Posterior cingulate gyrus (tissue), 11 donors: Measurements from ENCODE around the gene DNM3.

ENCODE experiments used
- DNase-seq, 10 donors: peaks; one replicate each; pipeline versions ENCODE4 v3.0.0 to v3.0.0-alpha.2; 2020 to 2021; ENCODE audit warnings: mixed read lengths in 3 of 10
- intact Hi-C: fragments of 100-400 bp; cut with DNase I; formaldehyde crosslinking; loops from one replicate; pipeline ENCODE4 v1.15.1; 2023

DNM3 gene

GRCh38 chr1:172201572-172201971 lies 360.3 kb downstream of the DNM3 start:
- intact Hi-C loops = no loop called here
- DNase-seq = peak in 1 of 10 donors; percentile 59

- DNase-seq = no peak
- intact Hi-C loops = no loop called here
Measured at GRCh38 chr1:172203135-172203823, 362.0 kb downstream of the DNM3 start.

GRCh38 chr1:172203902-172204301 lies 362.6 kb downstream of the DNM3 start:
- intact Hi-C loops = no loop called here
- DNase-seq = no peak

- DNase-seq = no peak
- intact Hi-C loops = no loop called here
Measured at GRCh38 chr1:172206256-172206655, 365.0 kb downstream of the DNM3 start.

- intact Hi-C loops = no loop called here
- DNase-seq = no peak
Measured at GRCh38 chr1:172208635-172209034, 367.3 kb downstream of the DNM3 start.

- intact Hi-C loops = no loop called here
- DNase-seq = no peak
Measured at GRCh38 chr1:172211221-172211620, 369.9 kb downstream of the DNM3 start.

GRCh38 chr1:172212124-172212523 lies 370.8 kb downstream of the DNM3 start:
- intact Hi-C loops = no loop called here
- DNase-seq = no peak

- intact Hi-C loops = no loop called here
- DNase-seq = no peak
Measured at GRCh38 chr1:172215006-172215405, 373.7 kb downstream of the DNM3 start.

GRCh38 chr1:172219966-172220365 lies 378.7 kb downstream of the DNM3 start:
- DNase-seq = no peak
- intact Hi-C loops = no loop called here

GRCh38 chr1:172220376-172220775 lies 379.1 kb downstream of the DNM3 start:
- intact Hi-C loops = no loop called here

GRCh38 chr1:172221436-172221835 lies 380.1 kb downstream of the DNM3 start:
- DNase-seq = no peak
- intact Hi-C loops = no loop called here

More at GRCh38 chr1:172220376-172220775, 379.1 kb downstream of the DNM3 start:
- DNase-seq = no peak

GRCh38 chr1:172224871-172225270 lies 383.6 kb downstream of the DNM3 start:
- intact Hi-C loops = no loop called here
- DNase-seq = no peak

- DNase-seq = no peak
- intact Hi-C loops = no loop called here
Measured at GRCh38 chr1:172229942-172230341, 388.6 kb downstream of the DNM3 start.

GRCh38 chr1:172230526-172230925 lies 389.2 kb downstream of the DNM3 start:
- no peak for DNase-seq
- intact Hi-C loops = no loop called here

GRCh38 chr1:172236958-172237357 lies 395.7 kb downstream of the DNM3 start:
- DNase-seq = no peak
- intact Hi-C loops = no loop called here

GRCh38 chr1:172238158-172238557 lies 396.9 kb downstream of the DNM3 start:
- intact Hi-C loops = no loop called here

GRCh38 chr1:172238965-172239364 lies 397.7 kb downstream of the DNM3 start:
- intact Hi-C loops = no loop called here
- DNase-seq = no peak

More at GRCh38 chr1:172238158-172238557, 396.9 kb downstream of the DNM3 start:
- no peak for DNase-seq

- intact Hi-C loops = no loop called here
- DNase-seq = no peak
Measured at GRCh38 chr1:172239901-172240300, 398.6 kb downstream of the DNM3 start.

- intact Hi-C loops = no loop called here
- peak in 1 of 10 donors; percentile 58 for DNase-seq
Measured at GRCh38 chr1:172241540-172241939, 400.2 kb downstream of the DNM3 start.

- intact Hi-C loops = no loop called here
- no peak for DNase-seq
Measured at GRCh38 chr1:172244865-172245264, 403.6 kb downstream of the DNM3 start.

GRCh38 chr1:172245788-172246187 lies 404.5 kb downstream of the DNM3 start:
- DNase-seq = no peak
- intact Hi-C loops = no loop called here

GRCh38 chr1:172246521-172247390 lies 405.5 kb downstream of the DNM3 start:
- intact Hi-C loops = no loop called here
- no peak for DNase-seq
